NCI-H2196 (cell line): ENCODE measurements around the gene C4orf50.
"Not testable (repeated sequence)": the region's sequence is repeated elsewhere in the genome, so short reads cannot be mapped to it uniquely, and the experiment has no call there.

Experiments used
- DNase-seq: peaks from one replicate; lab custom pipeline; 2025; ENCODE audit not compliant: unreplicated experiment; lab: John Stamatoyannopoulos, UW

The C4orf50 gene

GRCh38 chr4:6019316-6020263 lies 1.4 kb upstream of the C4orf50 start:
- peak; percentile 63 for DNase-seq

DNA sequence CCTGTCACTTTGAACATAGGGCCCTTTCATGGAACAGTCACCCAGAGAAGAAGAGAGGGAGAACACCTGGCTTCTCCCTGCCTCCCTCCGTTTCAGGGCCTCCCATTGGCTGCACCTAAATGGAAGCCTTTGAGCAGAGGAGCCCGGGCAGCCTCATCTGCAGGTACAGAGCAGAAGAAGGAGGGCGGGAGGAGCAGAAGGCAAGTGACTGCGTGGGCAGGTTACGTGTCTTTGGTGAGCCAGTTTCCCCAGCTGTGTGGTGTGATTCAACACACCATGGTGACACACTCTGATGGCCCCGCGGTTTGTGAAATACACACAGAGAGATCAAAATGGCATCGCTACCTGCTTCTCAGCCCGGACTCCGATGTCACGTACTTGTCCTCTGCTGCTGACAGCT lies 431 bp downstream of the C4orf50 start:
- DNase-seq = no peak

GRCh38 chr4:6017030-6017429 lies 1.2 kb downstream of the C4orf50 start:
- DNase-seq = no peak

DNA sequence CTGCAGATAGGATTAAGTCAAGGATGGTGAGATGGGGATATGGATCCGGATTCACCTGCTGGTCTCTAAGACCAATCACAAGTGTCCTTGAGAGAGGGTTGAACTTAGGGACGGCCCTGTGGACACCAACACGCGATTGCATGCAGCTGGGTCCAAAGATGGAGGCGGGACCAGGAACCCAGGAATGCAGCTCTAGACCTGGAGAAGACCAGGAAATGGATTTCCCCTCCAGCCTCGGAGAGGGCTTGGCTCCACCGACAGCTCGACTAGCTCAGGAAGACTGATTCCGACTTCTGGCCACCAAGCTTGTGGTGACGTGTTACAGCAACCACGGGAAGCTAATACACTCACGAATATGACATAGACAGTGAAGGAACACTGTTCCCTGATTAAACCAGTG lies 4.7 kb downstream of the C4orf50 start:
- DNase-seq = no peak

- DNase-seq = no peak
These were observed 6.0 kb downstream of the C4orf50 start for GRCh38 chr4:6012200-6012599.

GRCh38 chr4:6011686-6012085 lies 6.5 kb downstream of the C4orf50 start:
- DNase-seq = peak; percentile 89

- DNase-seq = no peak
These were observed 7.0 kb downstream of the C4orf50 start for GRCh38 chr4:6011271-6011671.

- DNase-seq = no peak
These were observed 7.4 kb downstream of the C4orf50 start for GRCh38 chr4:6010789-6011188.

DNA sequence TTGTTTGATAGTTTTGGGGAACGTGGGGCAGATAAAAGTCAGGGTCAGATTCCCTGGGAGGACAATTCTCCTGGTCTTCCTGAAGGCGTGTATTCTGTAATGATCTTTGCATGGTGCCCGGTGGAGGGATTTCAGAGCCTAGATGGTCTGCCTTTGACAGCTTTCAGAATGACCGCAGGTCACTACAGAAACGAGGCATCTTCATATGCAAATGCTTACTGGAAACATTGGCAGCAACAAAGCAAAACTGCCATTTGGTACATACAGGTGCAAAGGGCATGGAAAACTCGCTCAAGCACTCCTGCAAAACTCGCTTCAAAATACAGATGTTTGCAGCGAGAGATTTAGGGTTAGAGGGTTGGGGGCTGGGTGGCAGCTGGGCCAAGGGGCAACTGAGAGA lies 8.8 kb downstream of the C4orf50 start:
- DNase-seq = no peak

DNA sequence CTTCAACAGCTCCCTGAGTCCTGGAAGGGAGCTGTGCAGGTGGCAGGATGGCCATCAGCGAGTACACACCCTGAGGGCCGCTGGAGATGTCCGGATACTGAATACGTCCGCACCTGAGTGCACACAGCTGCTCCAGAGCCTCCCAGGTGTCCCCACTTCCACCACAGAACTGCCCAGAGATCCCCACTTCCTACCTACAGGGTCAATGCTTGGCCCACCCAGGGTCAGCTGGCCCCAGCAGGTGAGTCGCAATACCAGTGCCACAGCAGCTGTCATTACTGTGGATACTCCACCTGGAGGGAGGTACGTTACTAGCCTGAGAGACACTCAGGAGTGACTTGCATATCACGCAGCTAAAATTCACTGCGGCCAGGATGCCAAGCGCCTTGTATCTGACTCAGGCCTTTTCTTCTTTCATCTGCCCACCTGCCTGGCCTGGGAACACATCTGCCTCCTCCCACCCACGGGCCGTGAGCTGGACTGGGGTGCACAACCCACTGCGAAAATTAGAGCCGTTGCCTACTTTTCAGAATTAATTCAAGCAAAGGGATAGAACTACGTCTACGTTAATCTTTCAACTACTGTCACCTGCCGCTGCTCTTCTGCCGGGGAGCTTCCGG lies 9.4 kb downstream of the C4orf50 start:
- no peak for DNase-seq

- DNase-seq = no peak
These were observed 10.1 kb downstream of the C4orf50 start for GRCh38 chr4:6008092-6008551.

GRCh38 chr4:6005175-6005574 lies 13.1 kb downstream of the C4orf50 start:
- no peak for DNase-seq

- not testable (repeated sequence) for DNase-seq
These were observed 14.7 kb downstream of the C4orf50 start for GRCh38 chr4:6003485-6003884.

GRCh38 chr4:6002926-6003325 lies 15.3 kb downstream of the C4orf50 start:
- no peak for DNase-seq

DNA sequence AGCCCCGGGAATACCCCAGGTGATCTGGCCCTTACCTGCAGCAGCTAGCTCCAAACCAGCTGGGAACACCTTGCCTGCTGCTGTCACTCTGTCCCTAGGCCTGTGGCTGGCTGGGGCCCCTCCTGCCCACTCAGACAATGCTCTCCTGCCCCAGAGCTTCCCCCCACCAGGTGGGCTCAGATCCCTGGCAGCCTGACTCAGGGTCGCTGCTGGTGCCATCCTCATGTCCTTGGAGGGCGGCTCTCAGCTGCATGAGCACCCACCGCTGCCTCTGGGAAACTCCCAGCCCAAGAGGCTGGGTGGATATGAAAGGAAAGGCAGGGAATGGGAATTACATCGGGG lies 15.8 kb downstream of the C4orf50 start:
- no peak for DNase-seq

- no peak for DNase-seq
These were observed 16.3 kb downstream of the C4orf50 start for GRCh38 chr4:6001680-6002491.

GRCh38 chr4:5999830-6000365 lies 18.3 kb downstream of the C4orf50 start:
- no peak for DNase-seq

GRCh38 chr4:5999356-5999755 lies 18.9 kb downstream of the C4orf50 start:
- no peak for DNase-seq

GRCh38 chr4:5998333-5998936 lies 19.8 kb downstream of the C4orf50 start:
- peak; percentile 68 for DNase-seq

DNA sequence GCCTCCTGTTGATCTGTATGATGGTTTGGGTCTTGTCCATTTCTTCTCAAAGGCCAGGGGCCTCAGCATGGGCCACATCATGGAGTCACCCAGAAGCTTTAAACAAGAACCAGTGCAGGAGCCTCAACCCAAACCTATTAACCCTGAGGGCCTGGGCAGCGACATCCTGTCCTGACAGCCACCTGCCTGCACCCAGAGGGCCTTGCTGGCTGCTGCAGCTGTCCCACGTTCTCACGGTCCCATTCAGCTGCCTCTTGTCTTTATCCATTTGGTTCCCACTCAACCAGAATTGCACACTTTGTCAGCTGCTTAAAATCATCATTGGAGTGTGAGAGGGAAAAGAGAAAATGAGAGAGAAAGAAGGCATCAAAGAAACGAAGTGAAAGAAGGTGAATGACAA lies 21.6 kb downstream of the C4orf50 start:
- no peak for DNase-seq
